AG08396 (cell line): ENCODE results near the gene ZNF697.
"Not testable (repeated sequence)": the region's sequence is repeated elsewhere in the genome, so short reads cannot be mapped to it uniquely, and the experiment has no call there.

Experiments
- DNase-seq: peaks from one replicate; pipeline ENCODE4 v3.0.0; 2012; ENCODE audit warnings: low spot score, mixed read lengths

The ZNF697 gene

DNA sequence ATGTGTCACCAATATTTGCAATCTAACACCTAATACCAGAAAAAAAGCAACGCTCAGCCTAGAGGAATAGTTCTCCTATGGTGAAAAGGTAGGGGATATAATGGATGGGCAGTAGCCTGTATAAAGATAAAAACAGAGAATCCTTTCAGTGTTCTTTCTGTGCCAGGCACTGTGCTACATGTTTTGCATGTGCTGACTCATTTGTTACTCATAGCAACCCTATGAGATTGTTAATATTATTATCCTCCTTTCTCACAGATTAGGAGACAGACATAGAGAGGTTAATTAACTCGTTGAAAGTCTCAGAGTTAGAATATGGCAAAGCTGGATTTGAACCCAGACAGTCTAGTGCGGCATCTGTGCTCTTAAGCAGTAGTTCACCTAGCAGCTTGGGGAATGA lies 45.3 kb downstream of the ZNF697 start:
- not testable (repeated sequence) for DNase-seq

DNA sequence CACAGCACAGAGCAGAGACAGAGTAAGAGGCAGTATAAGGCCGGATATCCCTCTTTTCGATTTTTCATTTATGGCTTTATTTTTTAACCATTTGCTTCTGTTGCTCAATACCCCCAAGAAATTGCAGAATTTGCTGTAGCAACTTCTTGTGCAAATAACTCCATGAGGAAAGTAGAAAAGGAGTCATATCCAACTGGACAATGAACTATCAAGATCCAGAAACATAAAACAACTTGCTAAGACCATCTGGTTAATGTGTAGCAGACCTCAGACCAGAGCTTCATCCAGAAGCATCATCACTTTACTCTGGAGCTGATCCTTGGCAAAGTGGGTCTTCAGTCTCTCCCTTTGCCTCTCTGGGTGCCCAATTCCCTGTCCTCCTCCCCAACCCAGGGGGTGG lies 45.9 kb downstream of the ZNF697 start:
- no peak for DNase-seq

DNA sequence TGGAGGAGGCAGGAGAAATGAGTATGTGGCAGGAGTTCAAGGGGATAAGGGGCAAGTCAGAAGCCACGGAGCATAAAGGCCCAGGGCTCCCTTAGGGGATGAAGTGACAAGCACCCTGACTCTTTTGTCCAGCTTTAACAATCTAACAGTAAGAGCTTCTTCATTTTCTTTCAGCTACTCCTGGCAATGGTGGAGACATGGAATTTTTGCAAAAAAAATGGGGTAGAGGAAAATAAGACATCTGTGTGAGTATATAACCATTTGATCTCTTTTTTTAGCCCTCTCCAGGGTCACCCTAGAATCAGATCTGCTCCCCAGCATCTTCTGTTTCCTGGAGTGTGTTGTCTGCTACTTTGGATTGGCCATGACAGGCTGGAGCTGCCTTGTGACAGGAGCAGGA lies 47.1 kb downstream of the ZNF697 start:
- DNase-seq = no peak

DNA sequence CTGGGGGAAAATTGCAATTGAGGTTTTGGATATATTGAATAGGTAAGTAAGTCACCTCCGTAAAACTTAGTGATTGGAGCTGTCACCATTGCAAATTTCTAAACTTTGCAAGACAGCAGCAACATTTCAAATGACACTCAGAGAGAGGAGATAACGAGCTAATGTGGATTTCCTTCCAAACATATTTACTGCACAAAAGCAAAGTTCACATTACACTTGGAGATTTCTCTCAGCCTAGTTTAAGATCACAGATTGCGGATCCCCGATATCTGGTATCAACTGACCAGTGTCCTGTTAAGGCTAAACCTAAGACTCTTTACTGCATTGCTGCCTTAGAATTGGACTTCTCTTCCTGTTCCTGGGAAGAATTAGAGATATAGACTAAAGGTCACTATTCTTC lies 47.5 kb downstream of the ZNF697 start:
- no peak for DNase-seq

DNA sequence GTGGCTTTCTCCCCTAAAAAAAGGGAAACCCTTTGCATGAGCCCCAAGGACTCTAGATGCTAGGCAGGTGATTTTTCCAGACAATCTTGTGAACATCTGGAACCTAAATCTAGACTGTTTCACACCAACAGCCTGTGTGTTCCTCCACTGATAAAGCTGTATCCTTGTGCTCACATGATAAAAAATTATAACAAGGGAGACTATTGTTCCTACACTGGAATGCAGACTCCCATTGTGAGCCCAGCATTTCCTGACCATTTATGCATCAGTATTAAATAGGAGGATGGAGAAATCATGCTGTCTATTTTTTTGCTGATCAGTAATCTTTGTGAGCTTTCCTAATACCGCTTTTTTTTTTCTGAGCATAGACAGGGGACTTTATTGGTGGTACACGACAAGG lies 52.5 kb downstream of the ZNF697 start:
- no peak for DNase-seq

DNA sequence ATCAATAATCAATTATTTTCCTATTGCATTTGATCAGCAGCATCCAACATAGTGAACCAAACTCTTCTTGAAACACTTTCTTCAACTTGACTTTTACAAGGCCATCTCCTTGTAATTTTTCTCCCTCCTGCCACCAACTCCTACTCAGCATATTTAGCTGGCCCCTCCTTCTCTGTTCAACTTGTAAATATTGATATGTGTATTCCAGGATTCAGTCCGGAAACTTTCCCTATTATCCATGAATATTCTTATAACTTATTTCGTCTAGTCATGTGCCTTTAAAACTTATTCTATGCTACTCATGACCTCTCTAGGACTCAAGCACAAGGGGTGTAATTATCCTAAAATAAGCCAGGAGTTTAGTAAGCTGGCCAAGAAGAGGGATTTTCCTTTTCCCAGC lies 52.9 kb downstream of the ZNF697 start:
- DNase-seq = no peak

DNA sequence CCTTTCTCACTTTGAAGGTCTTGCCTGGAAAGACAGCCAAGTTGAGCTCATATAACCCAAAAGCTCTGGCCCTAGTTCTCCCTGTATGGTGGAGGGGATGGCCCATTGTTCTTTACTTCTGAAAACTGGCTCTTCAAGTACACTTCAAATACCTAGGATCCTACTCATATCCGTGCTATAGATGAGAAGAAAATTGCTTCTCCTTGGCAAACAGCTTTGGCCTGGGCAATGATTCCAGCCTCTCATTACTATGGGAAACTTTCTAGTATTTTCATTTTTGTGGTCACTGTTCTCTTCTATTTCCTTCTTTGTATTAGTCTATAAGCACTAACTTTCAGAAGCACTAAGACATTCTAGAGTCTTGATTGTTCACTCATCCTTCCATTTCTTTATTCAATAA lies 53.7 kb downstream of the ZNF697 start:
- DNase-seq = no peak

DNA sequence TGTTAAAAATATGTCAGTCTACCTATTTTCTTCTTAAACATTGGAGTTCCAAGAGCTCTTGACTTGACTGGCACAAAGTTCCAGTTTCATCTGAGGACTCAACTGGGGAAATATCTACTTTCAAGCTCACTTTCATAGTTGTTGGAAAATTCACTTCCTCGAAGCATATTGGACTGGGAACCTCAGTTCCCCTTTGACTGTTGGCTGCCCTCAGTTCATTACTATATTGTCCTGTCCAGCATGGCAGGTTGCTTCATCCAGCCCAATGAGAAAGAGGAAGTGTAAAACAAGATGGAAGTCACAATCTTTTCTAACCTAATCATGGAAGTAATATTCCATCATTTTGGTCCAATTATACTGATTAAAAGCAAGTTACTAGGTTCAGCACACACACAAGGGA lies 54.3 kb downstream of the ZNF697 start:
- DNase-seq = no peak

- DNase-seq = no peak
These were observed 57.7 kb downstream of the ZNF697 start for GRCh38 chr1:119590393-119590792.

- no peak for DNase-seq
These were observed 59.4 kb downstream of the ZNF697 start for GRCh38 chr1:119588621-119589020.

DNA sequence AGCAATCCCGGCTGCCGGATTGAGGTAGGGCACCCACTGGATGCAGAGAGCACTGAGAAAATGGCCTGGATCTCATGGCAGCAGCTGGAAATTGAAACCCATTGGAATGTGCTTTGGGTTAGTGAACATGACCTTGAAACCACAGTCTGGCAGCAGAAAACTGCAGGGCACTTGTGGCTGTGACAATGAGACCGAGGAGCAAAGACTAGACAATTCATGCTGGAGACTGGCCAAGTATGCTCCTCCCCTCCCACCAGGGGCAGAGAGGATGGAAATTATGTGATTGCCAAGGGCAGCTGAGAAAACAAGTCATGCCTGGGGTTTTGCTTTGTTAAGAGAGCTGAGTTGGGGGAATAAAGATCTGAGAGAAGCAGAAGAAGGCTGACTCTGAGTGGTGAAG lies 60.7 kb downstream of the ZNF697 start:
- DNase-seq = peak; percentile 5

- not testable (repeated sequence) for DNase-seq
These were observed 62.3 kb downstream of the ZNF697 start for GRCh38 chr1:119585801-119586200.

- DNase-seq = peak; percentile 32
These were observed 65.3 kb downstream of the ZNF697 start for GRCh38 chr1:119582801-119583200.

- not testable (repeated sequence) for DNase-seq
These were observed 67.0 kb downstream of the ZNF697 start for GRCh38 chr1:119581076-119581475.

- no peak for DNase-seq
These were observed 74.2 kb downstream of the ZNF697 start for GRCh38 chr1:119573886-119574285.

GRCh38 chr1:119569930-119570622 lies 78.0 kb downstream of the ZNF697 start:
- not testable (repeated sequence) for DNase-seq
